Natural killer cell (primary cell): ENCODE results near the gene DOC2A. TPM values are rescaled to one million over a fixed set of nuclear protein-coding genes. Genes with fewer than 3 reads are reported as not detected.

Experiments
- ATAC-seq, 3 donors: fragments of 150-1000 bp in 2 of 3; fragments of 200-7000 bp in 1 of 3; cut with Tn5 transposase; 1 replicate in 1 of 3; 2 replicates in 2 of 3; pipeline ENCODE4 v1.10.0; 2021; ENCODE audit warnings: mild to moderate bottlenecking in 2 of 3, moderate library complexity in 2 of 3
- DNase-seq, 2 donors: peaks; one replicate each; pipeline versions ENCODE4 v3.0.0 to v3.0.0-alpha.2; 2013 to 2021; ENCODE audit warnings: mixed read lengths in 1 of 2
- H3K27ac ChIP-seq: one replicate; pipeline ENCODE4 v1.5.1; 2013; ENCODE audit warnings: mild to moderate bottlenecking, low read length
- H3K27me3 ChIP-seq: one replicate; pipeline ENCODE4 v1.6.1; 2013; ENCODE audit warnings: low read length; ENCODE audit not compliant: control insufficient read depth, insufficient read depth
- H3K36me3 ChIP-seq: one replicate; pipeline ENCODE4 v1.6.1; 2013; ENCODE audit warnings: low read length; ENCODE audit not compliant: control insufficient read depth, insufficient read depth
- H3K4me1 ChIP-seq: one replicate; pipeline ENCODE4 v1.6.1; 2013; ENCODE audit warnings: low read length; ENCODE audit not compliant: control insufficient read depth, insufficient read depth
- H3K4me3 ChIP-seq: one replicate; pipeline ENCODE4 v1.5.1; 2013; ENCODE audit warnings: low read length
- H3K9me3 ChIP-seq: one replicate; pipeline ENCODE4 v1.6.1; 2013; ENCODE audit warnings: low read length; ENCODE audit not compliant: control insufficient read depth, insufficient read depth
- H3K27ac Mint-ChIP-seq, 2 donors: one replicate each; pipeline ENCODE4 v1.8.0; 2022; ENCODE audit warnings: mild to moderate bottlenecking in 2 of 2, mixed read lengths in 2 of 2, moderate library complexity in 1 of 2
- H3K27me3 Mint-ChIP-seq, 2 donors: one replicate each; pipeline ENCODE4 v1.8.0; 2022; ENCODE audit warnings: low read depth in 2 of 2, mixed read lengths in 2 of 2
- H3K36me3 Mint-ChIP-seq: one replicate; pipeline ENCODE4 v1.8.0; 2022; ENCODE audit warnings: mixed read lengths
- H3K4me1 Mint-ChIP-seq, 2 donors: one replicate each; pipeline ENCODE4 v1.8.0; 2022; ENCODE audit warnings: mixed read lengths in 2 of 2
- H3K4me3 Mint-ChIP-seq: one replicate; pipeline ENCODE4 v1.8.0; 2022; ENCODE audit warnings: mild to moderate bottlenecking, moderate library complexity, mixed read lengths
- H3K9me3 Mint-ChIP-seq, 2 donors: one replicate each; pipeline ENCODE4 v1.8.0; 2022; ENCODE audit warnings: mixed read lengths in 2 of 2
- CTCF ChIP-seq: fragments of 200-600 bp; IDR thresholded peaks from one replicate; pipeline ENCODE4 v1.8.0; 2022; ENCODE audit warnings: antibody characterized with exemption
- WGBS: methylation state at CpG from one replicate; pipeline ENCODE4 v1.1.7; 2013; ENCODE audit warnings: missing lambda C conversion rate; ENCODE audit not compliant: insufficient coverage; 5-methylcytosine and 5-hydroxymethylcytosine counted together
- intact Hi-C: fragments of 100-400 bp; cut with micrococcal nuclease; formaldehyde crosslinking; loops from one replicate; pipeline ENCODE4 v1.14.2; 2022
- total RNA-seq, 4 donors: library from RNA; stranded (reverse); fragments of 120-200 nt in 1 of 4; gene quantifications; one replicate each; pipeline versions ENCODE4 v1.2.3 to v1.2.4, GENCODE V29; 2013 to 2022

Gene DOC2A
- total RNA-seq, 3 donors from 2014 or later (not counting 1 experiment from before 2014, with no cell fraction given): not detected

GRCh38 chr16:29972992-29973383, 37.8 kb downstream of the DOC2A start:
- ATAC-seq (no peak), DNase-seq (no peak)
- peaks cover 8% of the 10 kb centered on the region for H3K36me3 Mint-ChIP-seq
- H3K4me1 Mint-ChIP-seq: peaks cover 32 to 52% of the 10 kb centered on the region in 2 donors
- Histone ChIP-seq H3K27me3 (no peaks in the 10 kb centered on the region), H3K9me3 (no peaks in the 10 kb centered on the region), H3K4me3 (no peak overlapping the region), H3K36me3 (peaks cover 8% of the 10 kb centered on the region), H3K27ac (peak overlapping the region; percentile 27), H3K4me1 (peaks cover 30% of the 10 kb centered on the region)
- WGBS: 86% methylated on average over 6 of the region's 6 CpGs
- TF ChIP-seq CTCF: no peak
- no peaks in the 10 kb centered on the region for H3K27me3 Mint-ChIP-seq
- peak overlapping the region; percentile 95 for H3K4me3 Mint-ChIP-seq
- H3K9me3 Mint-ChIP-seq: no peaks in the 10 kb centered on the region
- intact Hi-C loops: loop anchor here (1.0 to 5.0 kb wide), 4 partner anchors 12 to 166 kb away; partner anchors contain the start of genes INO80E, KCTD13 and MAZ
- peak overlapping the region; percentile 64 to 96 for H3K27ac Mint-ChIP-seq

GRCh38 chr16:29972500-29972899, 38.3 kb downstream of the DOC2A start:
- Mint-ChIP-seq H3K27me3 (no peaks in the 10 kb centered on the region), H3K27ac (peak overlapping the region; percentile 64 to 96), H3K9me3 (no peaks in the 10 kb centered on the region), H3K36me3 (peaks cover 8% of the 10 kb centered on the region), H3K4me3 (peak overlapping the region; percentile 95), H3K4me1 (peaks cover 32 to 49% of the 10 kb centered on the region in 2 donors)
- Histone ChIP-seq H3K27me3 (no peaks in the 10 kb centered on the region), H3K4me1 (peaks cover 30% of the 10 kb centered on the region), H3K36me3 (peaks cover 8% of the 10 kb centered on the region), H3K27ac (peak overlapping the region; percentile 28), H3K9me3 (no peaks in the 10 kb centered on the region), H3K4me3 (no peak overlapping the region)
- DNase-seq (no peak), ATAC-seq (no peak)
- intact Hi-C loops: loop anchor here (5.0 kb wide), 1 partner anchor 165 kb away; the partner anchor contains the start of gene MAZ
- 100% methylated on average over 1 of the region's 1 CpG for WGBS
- no peak for TF ChIP-seq CTCF

- DNase-seq: no peak
- Mint-ChIP-seq H3K36me3 (peaks cover 8% of the 10 kb centered on the region), H3K9me3 (no peaks in the 10 kb centered on the region), H3K4me3 (no peak overlapping the region), H3K27ac (no peak overlapping the region), H3K4me1 (peaks cover 25 to 37% of the 10 kb centered on the region in 2 donors), H3K27me3 (no peaks in the 10 kb centered on the region)
- Histone ChIP-seq H3K4me1 (peaks cover 26% of the 10 kb centered on the region), H3K9me3 (no peaks in the 10 kb centered on the region), H3K27ac (no peak overlapping the region), H3K27me3 (no peaks in the 10 kb centered on the region), H3K4me3 (no peak overlapping the region), H3K36me3 (peaks cover 8% of the 10 kb centered on the region)
- ATAC-seq: no peak
- intact Hi-C loops: loop anchor here (5.0 kb wide), 1 partner anchor 164 kb away; the partner anchor contains the start of gene MAZ
- TF ChIP-seq CTCF: no peak
- WGBS: 97% methylated on average over 6 of the region's 8 CpGs
These were observed 39.5 kb downstream of the DOC2A start for GRCh38 chr16:29971304-29971703.

- peaks cover 8% of the 10 kb centered on the region for H3K36me3 ChIP-seq
- Mint-ChIP-seq H3K36me3 (peaks cover 8% of the 10 kb centered on the region), H3K9me3 (no peaks in the 10 kb centered on the region), H3K27me3 (no peaks in the 10 kb centered on the region), H3K4me1 (peaks cover 7 to 9% of the 10 kb centered on the region in 2 donors), H3K4me3 (no peak overlapping the region), H3K27ac (no peak overlapping the region)
- intact Hi-C loops: no loop called here
- H3K4me1 ChIP-seq: peaks cover 2% of the 10 kb centered on the region
- H3K27ac ChIP-seq: no peak overlapping the region
- H3K4me3 ChIP-seq: no peak overlapping the region
- H3K27me3 ChIP-seq: no peaks in the 10 kb centered on the region
- no peak for ATAC-seq
- no peaks in the 10 kb centered on the region for H3K9me3 ChIP-seq
- no peak for TF ChIP-seq CTCF
- 96% methylated on average over 3 of the region's 4 CpGs for whole genome bisulfite sequencing
- no peak for DNase-seq
These were observed 42.6 kb downstream of the DOC2A start for GRCh38 chr16:29968205-29968604.
